Raji (cell line): Measurements from ENCODE around the gene PHRF1.

Experiments used
- POLR2A ChIP-seq: IDR thresholded peaks from 2 replicates; pipeline ENCODE4 v1.6.1; 2011; ENCODE audit warnings: low read depth, low read length, control low read depth; ENCODE audit not compliant: insufficient read depth

PHRF1 gene

DNA sequence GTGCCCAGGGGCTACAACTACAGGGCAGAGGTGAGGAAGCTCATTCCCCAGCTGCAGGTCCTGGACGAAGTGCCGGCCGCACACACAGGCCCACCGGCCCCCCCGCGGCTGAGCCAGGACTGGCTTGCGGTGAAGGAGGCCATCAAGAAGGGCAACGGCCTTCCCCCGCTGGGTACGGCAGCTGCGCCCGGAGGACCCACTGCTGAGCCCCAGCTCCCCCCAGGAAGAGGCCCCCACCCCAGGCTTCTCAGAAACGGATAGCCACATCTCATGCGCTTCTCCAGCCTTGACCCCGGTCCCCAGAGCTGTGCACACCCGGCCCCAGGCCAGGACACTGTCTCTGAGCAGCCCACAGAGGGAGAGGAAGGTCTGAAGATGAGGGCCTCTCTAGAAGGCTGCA lies 25.1 kb upstream of the PHRF1 start:
- no peak for TF ChIP-seq POLR2A

DNA sequence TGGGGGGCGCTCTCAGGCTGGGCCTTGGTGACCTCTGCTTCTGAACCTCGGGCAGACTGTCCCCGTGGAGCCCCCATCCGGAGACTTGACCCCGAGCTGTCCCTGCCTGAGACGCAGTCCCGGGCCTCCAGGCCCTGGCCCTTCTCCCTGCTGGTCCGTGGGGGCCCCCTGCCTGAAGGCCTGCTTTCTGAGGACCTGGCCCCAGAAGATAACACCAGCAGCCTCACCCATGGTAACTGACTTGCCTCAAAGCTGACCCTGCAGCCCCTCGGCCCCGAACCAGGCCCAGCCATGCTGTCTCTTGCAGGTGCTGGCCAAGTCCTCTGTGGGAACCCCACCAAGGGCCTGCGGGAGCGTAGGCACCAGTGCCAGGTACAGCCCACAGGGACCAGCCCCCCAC lies 24.7 kb upstream of the PHRF1 start:
- TF ChIP-seq POLR2A: no peak

DNA sequence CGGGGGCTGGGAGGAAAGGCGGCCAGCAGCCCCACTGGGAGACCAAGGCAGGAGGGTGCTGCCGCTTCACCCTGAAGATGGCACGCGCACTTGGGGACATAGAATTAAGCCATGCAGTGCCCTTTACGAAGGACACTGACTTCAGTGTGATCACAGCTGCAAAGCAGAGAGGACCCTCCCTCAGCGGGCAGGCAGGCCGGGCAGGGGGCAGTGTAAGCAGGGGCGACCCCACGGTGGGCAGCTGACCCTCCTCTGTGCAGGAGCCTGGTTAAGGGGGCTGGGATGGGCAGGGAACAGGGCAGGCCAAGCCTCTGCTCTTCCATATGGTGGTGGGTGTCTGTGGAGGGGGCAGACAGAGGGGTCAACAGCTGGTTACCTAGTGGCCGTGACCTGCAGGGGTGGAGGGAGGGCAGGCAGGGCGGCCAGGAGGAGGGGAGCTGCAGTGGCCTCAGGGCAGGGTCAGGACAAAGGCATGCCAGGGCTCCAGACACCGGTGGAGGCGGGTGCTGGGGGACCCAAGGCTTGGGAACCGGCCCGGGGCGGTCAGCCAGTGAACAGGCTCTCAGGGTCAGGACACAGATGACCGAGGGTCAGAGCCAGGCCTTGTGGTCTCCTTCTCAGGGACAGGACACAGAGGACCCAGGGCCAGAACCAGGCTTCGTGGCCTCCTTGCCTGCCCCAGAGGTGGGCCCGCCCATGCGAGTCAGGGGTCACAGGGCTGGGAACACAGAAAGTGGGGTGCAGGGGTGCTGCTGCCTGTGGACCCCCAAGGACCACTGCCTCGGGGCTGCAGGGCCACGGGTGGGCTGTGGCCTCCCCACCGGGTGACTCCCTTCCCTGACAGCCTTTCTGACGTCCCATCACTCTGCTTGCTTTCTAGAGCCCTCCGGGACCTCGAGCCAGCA lies 22.9 kb upstream of the PHRF1 start:
- no peak for TF ChIP-seq POLR2A

DNA sequence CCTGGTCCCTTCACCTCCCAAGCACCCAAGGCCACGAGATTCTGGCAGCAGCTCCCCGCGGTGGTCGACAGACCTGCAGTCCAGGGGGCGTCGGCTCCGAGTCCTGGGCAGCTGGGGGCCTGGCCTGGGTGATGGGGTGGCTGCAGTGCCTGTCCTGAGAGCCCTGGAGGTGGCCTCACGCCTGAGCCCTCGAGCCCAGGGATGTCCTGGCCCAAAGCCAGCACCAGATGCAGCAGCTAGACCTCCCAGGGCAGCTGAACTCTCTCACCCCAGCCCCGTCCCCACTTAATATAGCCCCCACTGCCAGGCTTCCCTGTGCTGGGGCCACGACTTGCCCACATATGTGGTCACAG lies 22.3 kb upstream of the PHRF1 start:
- no peak for TF ChIP-seq POLR2A

DNA sequence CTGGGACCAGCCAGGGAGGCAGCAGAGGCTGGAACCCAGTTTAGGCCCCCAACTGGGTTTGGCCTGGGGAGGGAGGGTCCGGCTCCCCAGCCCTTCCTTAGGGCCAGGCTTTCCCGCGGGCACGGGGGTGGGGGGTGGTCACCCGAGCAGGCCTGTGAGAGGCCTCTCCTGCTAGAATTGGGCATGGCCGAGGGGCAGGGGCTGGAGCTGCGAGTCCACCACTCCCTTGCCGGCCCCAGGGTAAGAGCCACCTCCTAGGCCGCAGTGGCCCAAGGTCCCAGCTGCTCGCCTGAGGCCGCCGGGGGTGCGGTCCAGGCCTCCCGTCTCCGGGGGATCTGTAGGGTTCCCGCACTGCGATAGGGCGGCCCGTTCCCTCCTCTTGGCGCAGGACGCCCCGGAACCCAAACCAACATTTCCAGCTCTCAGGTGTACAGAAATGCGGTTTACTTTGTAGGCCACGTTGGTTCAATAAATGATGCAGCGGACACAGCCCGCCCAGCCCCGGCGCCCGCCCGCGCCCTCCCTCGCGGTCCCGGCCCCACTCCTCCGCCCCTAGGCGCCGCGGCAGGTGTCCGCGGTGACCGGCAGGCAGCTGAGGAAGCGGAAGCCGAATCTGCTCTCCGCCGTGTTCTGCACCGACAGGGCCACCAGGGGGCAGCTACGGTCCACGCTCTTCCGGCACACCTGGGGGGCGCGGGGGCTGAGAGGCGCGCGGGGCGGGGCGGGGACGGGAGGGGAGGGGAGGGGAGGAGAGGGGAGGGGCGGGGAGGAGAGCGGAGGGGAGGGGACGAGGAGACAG lies 21.6 kb upstream of the PHRF1 start:
- TF ChIP-seq POLR2A: peak; percentile 34; the same call in 1 of the 2 replicates

DNA sequence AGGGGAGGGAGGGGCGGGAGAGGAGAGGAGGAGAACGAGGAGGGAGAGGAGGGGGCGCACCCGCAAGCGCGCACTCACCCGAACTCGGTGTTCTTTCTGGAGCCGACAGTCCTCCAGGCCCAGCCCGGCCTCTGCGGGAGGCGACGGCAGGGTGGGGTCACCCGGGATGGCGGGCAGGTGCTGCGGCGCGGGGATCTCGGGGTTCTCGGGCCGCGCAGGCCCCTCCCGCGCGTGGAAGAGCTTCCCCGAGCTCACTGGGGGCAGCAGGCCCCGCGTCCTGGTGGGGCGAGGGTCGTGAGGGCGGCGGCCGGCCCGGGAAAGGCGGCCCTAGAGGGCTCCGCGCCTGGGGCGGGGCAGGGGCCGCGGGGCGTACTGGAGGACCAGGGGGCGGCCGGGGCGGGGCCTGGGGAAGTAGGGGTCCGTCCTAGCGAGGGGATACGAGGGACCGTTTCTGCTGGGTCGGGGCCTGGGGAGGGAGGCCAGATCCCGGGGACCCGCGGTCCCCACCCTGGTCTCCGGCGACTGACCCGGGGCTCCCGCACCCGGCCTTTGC lies 21.0 kb upstream of the PHRF1 start:
- TF ChIP-seq POLR2A: no peak

DNA sequence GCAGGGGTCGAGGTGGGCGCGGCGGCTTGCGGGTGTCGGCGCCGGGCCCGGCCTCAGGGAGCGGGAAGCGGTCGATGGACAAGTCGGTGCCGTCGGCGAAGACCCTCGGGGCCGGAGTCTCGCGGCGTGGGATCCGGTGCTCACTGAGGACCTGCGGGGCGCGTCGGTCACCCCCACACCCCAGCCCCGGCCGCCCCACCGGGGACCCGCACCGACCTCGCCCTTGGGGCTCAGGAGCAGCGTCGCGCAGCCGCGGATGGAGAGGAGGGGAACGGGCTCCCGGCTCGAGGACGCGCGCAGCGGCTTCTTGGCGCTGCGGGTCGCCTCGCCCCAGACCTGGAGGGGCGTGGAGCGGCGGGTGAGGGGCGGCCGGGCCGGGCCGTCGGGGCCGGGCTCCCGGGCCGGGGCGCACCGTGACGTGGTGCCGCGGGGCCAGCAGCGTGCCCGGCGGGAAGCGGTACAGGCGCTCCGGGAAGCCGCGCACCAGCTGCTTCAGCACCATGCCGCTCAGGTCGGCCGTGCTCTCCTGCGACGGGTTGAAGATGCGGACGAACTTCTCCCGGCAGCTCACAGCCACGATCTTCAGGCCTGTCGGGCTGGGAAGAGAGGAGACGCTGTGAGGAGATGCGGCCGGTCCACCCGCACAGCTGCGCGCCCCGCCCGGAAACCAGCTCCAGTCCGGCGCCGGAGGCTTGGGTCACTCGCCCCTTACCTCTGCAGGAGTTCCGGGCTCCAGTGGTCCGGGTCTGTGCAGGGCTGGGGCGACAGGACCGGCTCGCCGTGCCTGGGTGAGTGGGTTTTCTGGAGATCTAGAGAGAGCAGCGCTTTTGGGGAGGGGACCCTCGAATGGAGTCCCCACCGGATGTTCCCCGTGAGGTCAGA lies 20.2 kb upstream of the PHRF1 start:
- no peak for TF ChIP-seq POLR2A

DNA sequence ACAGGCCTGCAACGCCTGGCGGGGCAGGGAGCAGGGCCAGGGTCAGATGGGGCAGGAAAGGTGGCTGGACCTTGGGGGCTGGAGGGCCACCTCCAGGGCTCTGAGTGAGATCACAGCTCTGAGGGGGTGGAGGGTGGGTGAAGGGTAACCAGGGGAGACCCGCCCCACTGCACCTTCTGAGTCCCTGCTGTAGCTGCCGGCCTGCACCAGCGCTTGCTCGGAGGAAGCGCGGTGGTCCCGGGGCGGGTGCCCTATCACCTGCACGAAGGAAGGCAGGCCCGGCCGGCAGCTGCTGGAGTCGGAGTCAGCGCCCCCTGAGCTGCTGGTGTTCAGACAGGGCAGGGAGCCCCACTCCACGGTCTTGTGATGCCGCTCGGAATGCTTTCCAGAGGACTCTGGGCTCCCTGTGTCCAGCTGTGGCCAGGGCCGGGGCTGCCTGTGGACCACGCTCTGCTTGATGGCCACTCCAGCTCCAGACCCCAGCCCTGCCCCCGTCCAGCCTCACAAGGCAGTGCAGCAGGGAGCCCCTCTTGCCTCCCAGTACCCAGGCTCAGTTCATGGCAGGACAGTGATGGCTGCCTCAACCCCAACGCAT lies 19.5 kb upstream of the PHRF1 start:
- no peak for TF ChIP-seq POLR2A

DNA sequence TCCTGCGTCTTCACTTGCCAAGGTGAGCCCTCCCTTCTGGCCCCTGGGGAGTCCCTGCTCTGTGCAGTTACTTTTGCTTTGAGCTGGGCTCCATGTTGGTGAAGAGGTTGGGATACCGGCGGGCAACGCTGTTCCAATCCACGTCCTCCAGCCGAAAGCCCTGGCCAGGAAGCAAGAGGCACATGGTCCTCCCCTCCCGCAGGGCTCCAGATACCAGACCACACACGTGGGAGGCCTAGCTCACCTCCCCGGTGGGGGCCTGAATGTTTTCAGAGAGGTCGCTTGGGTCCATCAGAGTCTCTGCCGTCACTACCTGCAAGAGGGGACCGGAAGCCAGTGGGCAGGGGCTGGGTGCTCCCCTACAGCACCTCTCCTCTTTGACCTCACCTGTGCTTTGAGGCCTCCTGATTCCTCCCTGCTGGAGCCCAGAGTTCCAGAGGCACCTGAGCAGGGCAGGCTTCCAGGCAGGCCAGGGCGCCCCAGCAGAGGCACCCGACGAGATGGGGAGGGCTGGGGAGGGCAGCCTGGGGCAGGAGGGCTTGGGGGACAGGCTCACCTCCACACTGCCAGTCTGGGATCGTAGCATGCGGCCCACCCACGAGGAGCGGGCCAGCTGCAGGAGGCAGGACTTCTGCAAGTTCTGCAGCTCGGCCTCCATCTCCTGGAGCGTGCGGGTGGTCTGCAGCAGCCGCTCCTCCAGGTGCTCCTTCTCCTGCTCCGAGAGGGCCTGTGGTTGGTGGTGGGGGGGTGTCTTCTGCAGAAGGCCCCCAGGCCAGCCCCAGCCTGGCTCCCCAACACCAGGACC lies 18.7 kb upstream of the PHRF1 start:
- no peak for TF ChIP-seq POLR2A

DNA sequence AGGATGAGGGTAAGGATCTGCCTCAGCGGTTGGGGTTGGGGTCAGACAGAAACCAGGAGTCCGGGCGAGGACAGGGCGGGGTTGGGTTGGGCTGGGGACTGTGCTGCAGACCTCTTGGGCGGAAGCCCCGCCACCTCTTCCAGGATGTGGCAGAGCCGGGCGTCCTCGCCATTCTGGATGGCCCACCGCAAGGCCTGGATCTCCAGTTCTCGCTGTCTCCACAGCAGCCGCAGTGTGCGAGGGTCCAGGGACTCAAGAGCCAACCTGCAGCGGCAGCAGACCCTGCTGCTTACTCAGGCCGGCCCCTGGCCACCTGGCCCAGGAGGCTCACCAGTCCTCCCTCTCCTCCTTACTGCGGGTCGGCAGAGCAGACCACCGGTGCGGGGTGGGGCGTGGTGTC lies 17.8 kb upstream of the PHRF1 start:
- TF ChIP-seq POLR2A: no peak

DNA sequence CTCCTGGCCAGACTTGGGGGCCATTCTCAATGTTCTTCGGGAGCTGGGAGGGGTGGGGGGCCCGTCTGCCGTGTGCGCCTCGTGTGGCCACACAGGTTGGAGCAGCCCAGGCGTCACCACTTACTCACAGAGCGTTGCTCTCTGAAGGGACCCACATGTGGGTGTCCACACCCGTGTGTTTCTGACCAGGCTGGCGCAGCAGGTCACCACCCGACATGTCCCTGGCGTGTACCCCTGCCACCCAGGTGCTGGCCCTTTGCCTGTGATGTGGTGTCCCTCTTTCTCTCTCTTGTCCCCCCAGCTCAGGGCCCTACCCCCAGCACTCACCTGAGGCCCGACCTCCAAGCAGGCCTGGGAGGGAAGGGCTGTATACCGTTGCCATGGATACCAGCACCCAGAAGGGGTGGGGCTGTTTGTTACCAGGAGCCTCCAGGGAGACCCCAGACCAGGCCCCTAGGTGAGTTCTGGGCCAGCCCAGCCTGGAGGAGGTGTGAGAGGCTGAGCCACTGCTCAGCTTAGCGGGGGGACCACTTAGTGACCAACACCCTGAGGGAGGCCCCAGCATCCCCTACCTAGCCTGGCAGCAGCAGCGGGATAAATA lies 17.1 kb upstream of the PHRF1 start:
- no peak for TF ChIP-seq POLR2A

DNA sequence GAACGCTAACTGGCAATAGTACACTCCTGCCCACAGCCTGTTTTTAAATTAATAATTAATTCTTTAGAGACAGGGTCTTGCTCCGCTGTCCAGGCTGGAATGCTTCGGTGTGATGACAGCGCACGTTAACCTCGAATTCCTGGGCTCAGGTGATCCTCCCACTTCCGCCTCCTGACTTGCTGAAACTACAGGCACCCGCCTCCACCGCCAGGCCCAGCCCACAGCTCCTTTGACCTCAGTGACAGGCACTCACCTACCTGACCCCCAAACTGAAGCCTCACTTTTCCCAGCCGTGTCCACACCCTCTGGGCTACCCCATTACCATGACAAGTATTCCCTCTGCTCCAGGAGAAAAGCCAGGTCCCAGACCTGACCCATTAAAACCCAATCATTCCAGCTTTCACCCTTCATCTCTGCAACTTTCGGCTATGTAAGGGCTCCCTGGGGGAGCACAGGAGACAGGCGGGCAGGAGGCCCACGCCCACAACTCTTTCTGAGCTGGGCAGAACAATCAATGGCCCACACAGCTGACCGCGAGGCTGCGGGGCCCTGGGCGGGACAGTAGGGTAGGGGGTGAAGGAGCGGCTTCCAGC lies 16.5 kb upstream of the PHRF1 start:
- TF ChIP-seq POLR2A: no peak
